Fibroblast of the conjunctiva (primary cell): ENCODE results near the gene ZNF768.
A peak's percentile ranks its signal among the peaks of the same experiment; 100 is the strongest.
"Not testable (repeated sequence)": the region's sequence is repeated elsewhere in the genome, so short reads cannot be mapped to it uniquely, and the experiment has no call there.

ENCODE experiments used
- DNase-seq: peaks from one replicate; pipeline ENCODE4 v3.0.0-alpha.2; 2010; ENCODE audit warnings: low read depth

ZNF768 gene

GRCh38 chr16:30533146-30533522 is 6.8 kb upstream of the ZNF768 start:
- no peak for DNase-seq

DNA sequence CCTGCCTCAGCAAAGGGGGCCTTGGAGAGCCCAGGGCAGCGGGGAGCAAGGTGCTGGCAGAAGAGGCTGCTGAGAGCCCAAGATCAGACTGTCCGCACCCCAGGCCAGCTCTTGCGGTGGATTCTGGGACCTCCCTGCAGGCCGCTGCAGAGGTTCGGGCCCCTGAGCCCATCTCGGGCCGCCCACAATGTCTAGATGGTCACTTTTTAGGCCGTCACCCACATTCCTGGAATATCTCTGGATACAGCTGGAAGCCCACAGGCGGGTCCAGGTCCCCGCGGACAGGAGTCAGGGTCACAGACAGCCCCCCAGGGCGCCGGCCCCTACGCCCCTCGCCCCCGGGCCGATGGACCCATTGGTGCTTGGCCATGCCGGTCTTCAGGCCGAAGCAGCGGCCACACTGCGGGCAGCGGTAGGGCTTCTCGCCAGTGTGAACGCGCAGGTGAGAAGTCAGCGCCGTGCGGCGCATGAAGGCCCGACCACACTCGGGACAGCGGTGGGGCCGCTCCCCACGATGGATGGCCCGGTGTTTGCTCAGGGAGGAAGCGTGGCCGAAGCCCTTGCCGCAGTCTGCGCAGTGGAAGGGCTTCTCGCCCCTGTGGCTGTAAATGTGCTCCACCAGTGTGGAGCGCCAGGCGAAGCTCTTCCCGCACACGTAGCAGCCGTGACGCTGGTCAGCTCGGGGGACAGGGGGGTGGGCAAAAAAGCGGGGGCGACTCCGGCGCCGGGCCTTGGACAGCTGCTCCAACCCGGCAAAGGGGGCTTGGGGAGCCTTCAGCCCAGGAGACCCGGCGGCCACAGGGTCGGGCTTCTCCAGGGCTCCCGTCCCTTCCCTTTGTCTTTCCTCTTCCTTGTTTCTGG is 6.1 kb upstream of the ZNF768 start:
- no peak for DNase-seq

- no peak for DNase-seq
These were observed 4.0 kb upstream of the ZNF768 start for GRCh38 chr16:30530163-30531037.

DNA sequence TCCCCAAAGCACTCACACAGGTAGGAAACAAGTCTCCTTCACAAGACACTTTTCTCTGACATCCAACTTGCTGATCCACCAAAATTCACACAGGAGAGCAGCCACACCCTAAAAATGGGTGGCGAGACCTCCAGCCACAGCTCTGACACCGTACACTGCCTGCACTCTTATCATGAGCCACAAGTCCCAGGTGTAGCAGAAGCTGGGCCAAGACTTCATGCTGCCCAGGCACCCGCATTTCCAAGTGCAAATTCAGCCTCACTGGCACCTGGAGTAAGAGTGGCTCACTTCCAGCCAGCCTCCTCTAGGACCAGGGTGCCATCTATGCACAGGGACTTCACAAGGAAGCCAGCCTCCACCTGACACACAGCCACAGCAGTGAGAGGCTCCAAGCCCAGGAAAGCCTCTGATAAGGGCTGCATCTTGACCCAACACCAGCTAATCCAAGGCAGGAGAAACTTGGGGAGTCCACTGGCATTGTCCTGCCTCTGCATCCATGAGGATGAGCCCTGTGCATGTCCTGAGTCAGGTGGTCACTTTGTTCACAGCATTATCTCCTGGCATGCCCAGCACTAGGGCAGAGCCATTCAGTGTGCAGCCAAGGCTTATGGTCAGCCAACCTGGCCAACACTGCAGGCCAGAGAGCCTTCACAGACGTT is 2.6 kb upstream of the ZNF768 start:
- DNase-seq: no peak

DNA sequence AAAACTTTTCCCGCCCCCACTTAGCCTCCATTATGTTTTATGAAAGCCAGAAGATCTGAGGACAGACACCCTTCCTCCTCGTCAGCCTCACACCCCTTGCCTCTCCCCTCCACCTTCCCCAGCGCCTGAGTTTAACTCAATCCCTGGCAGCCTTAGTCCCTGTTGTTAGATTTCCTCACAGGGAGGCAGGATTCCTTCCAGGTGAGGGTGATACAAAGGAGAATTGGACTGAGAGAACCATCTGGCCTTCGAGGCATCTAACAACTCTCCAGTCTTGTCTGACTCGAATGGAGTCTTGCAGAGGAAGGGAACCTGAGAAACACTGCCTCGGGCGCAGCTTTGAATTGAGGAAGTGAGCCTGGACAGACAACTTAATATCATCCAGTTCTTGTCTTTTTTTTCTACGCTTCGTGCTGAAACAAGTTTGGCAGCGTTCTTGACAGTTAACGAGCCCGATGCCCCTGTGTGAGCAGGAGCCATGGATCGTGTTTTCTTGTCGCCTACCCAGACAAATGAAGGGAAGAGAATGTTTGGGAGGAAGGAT is 1.3 kb upstream of the ZNF768 start:
- DNase-seq: no peak

DNA sequence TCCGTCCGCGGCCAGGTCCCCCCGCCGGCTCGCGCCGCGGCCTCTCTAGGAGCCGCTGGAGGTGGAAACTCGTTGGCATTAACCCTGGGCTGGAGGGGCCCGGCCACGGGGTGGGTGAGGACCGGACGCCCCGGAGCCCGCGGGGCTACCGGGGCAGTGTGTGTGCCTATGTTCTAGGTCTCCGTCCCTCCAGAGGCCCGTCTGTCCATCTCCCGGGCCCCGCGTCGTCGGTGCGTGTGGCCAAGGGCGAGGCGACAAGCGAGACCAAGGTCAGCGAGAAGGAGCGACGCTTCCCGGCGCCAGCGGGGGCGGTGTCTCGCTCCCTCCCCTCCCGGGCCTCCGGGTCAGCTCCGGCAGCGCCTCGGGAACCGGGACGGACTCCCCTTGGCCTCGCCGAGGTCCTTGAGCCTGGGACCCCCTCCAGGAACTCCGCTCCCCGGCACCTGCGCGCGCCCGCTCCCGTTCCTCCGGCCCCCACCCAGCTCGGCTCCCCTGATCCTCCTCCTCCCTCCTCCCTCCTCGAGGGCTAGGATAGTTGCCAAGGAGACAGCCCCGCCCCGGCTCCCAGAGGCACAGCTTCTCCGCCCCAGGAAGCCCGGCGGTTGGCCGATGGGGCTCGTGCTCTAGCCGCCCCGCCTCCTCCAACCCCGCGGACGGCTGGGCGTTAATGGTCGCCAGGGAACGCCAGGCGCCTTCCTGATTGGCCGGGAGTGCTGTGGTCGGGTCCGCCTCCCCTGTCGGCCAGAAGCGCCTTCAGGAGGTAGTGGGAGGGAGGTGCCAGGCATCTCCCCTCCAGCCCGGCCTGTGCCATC is 663 bp upstream of the ZNF768 start:
- DNase-seq: peak; percentile 96

DNA sequence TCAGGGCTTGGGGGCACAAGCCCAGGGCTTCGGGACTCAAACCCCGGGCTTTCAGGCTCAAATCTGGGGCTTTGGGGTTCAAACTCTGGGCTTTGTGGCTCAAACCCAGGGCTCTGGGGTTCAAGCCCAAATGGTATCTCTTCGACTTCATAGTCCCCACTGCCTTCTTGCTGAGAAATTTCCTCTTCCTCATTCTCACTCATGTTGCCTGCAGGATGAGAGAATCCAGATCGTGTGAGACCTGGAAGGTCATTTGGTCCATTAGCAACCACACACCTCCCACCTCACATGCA is 576 bp downstream of the ZNF768 start:
- DNase-seq: no peak

- DNase-seq: no peak
These were observed 1.5 kb downstream of the ZNF768 start for GRCh38 chr16:30524575-30525568.

- no peak for DNase-seq
These were observed 2.4 kb downstream of the ZNF768 start for GRCh38 chr16:30523768-30524574.

DNA sequence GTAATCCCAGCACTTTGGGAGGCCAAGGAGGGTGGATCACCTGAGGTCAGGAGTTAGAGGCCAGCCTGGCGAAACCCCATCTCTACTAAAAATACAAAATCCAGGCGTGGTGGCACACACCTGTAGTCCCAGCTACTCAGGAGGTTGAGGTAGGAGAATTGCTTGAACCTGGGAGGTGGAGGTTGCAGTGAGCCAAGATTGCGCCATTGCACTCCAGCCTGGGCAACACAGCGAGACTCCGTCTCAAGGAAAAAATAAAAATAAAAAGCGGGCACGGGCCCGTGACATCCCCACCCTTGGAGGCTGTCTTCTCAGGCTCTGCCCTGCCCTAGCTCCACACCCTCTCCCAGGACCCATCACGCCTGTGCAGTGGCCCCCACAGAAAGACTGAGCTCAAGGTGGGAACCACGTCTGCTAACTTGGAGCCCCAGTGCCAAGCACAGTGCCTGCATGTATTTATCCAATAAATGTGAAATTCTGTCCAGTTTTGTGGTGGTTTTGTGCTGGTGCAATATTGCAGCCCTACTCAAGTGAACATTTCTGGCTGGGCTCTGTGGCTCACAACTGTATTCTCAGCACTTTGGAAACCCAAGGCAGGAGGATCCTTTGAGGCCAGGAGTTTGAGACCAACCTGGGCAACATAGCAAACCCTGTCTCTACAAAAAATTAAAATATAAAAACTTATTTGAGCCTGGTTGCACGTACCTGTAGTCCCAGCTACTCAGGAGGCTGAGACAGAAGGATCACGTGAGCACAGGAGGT is 3.5 kb downstream of the ZNF768 start:
- DNase-seq: not testable (repeated sequence)

DNA sequence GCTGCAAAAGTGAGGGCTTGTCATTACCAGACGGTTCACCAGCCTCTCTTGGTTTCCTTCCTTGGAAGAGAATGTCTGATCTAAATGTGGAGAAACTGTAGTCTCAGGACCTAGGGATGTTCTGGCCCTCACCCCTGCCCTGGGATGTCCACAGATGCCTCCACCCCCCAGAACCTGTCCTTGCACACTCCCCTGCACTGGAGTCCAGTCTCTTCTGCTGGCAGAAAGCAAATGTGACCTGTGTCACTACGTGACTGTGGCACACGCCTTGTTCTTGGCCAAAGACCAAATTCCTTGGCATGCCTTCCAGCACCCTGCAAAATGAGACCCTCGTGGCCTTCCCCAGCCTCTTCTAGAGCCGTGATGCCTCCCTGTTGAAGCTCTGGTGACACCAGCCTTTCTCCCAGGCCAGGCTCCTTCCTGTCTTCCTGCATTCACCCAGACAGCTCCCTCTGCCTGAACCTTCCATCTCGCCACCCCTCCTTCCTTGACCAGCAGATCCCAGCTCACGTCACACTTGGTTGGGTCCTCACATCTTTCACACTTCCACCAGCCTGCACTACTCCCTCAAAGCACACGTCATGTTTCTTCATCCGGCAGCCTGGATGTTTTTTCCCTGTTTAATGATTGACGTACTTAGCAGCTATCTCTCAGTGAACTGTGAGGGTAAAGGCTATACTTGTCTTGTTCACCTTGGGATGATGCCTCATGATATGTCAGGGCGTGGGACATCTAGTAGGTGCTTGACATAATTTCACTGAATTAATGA is 4.3 kb downstream of the ZNF768 start:
- no peak for DNase-seq

- no peak for DNase-seq
These were observed 4.9 kb downstream of the ZNF768 start for GRCh38 chr16:30521476-30521872.

- DNase-seq: no peak
These were observed 7.0 kb downstream of the ZNF768 start for GRCh38 chr16:30519120-30520049.

DNA sequence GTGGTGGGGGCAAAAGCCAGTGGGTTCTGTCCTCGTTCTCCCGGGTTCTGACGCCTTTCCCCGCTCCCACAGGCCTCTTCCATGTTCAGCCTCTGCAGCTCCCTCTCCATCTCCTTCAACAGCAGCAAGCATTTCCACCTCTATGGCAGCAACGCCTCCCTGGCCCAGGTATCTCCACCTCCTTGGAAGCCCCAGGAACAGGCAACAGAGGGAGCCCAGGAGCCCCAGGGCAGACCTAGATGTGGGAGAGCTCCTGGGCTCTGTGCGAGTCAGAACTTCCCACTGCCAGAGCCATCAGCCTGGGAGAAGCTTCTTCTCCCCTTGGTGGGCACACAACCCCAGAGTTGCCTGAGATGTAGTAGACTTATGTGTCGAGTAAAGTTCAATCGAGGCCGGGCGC is 7.8 kb downstream of the ZNF768 start:
- no peak for DNase-seq

DNA sequence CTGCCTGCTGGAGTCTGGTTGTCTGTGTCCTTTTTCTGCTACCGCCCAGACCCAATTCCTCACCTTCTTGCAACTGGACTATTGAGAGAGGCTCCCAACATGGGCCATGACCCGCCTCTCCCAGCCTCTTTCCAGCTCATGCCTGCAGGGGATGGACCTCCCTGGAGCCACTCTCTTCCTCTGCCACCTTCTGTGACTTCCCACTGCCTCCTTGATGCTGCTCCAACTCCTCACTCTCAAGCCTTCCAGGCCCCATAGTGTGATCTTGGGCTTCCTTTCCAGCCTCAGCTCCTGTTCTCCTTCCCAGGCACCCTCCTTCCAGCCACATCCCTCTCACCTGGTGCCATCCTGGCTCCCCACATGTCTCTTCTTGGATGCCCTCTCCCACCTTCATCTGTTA is 11.1 kb downstream of the ZNF768 start:
- DNase-seq: no peak

DNA sequence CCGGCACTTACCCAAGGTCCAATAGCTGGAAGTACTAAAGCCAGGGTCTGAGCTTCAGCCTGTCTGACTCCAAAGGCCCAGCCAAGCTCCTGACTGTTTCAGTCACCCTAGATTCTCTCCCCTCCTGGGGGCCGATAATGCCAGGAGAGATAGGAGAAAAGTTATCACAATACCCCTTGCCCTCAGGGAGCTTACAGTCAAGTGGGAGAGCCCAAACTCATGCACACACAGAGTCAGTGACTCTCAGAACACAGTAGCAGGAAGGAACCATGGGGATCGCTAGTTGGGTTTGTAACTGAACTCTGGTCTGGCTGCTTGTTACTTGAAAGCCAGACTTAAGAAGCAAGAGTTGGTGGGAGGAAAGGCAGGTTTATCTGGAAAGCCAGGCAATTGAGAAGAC is 14.9 kb downstream of the ZNF768 start:
- no peak for DNase-seq

GRCh38 chr16:30510376-30510938 is 15.9 kb downstream of the ZNF768 start:
- no peak for DNase-seq
